Loucy (cell line): ENCODE results near the gene SEL1L3.

Experiments
- EZH2phosphoT487 ChIP-seq: fragments of 200-600 bp; IDR thresholded peaks from 2 replicates; pipeline ENCODE4 v1.6.1; 2018; ENCODE audit warnings: antibody characterized with exemption, mild to moderate bottlenecking, moderate library complexity, borderline replicate concordance
- TF ChIP-seq, protein P1 (sequence below): fragments of 200-600 bp; sonication (generic); conservative IDR thresholded peaks from 2 replicates; pipeline ENCODE4 v1.5.1; 2014; ENCODE audit warnings: mild to moderate bottlenecking, antibody characterized with exemption, low read length

DNA sequence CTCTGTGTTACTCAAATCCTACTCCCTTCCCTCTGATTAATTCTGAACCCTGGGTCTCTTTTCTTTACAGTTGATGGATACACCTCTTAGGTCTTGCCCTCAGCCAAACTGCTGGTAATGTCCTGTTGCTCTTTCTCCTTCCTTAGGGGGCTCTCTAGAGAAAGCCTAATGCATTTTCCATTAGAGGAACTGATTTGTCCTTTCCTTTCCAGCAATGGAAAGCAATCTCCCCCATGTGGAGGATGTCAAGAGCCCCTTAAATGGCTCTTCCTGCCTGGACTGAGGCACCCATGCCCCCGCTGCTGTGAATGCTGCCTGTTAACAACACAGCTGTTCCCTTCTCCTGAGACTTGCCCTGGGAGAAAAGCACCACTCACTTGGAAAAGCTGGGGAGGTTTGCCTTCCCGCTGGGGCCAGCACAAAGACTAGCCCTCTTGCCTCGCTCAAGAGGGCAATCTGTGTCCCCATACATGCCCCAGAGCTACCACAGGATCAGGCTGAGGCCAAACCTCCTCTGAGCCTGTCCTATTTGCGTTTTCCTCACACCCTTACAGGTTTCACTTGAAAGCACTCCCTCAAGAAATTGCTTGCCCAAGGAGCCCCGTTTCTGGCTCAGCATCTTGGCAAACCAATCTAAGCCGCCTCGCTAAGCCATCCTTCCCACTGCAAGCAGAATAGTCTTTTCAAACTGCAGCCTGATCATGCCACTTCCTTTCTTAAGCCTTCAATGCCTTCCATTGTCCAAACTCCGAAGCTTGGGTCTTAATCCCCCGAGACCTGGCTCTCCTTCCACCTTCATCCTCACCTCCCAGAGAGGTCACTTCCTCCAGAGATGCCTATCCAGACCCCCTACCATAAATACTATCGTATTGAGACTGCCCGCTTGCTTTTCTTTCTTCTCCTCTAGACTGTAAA, 28.0 kb upstream of the SEL1L3 start:
- TF ChIP-seq, protein P1, sequence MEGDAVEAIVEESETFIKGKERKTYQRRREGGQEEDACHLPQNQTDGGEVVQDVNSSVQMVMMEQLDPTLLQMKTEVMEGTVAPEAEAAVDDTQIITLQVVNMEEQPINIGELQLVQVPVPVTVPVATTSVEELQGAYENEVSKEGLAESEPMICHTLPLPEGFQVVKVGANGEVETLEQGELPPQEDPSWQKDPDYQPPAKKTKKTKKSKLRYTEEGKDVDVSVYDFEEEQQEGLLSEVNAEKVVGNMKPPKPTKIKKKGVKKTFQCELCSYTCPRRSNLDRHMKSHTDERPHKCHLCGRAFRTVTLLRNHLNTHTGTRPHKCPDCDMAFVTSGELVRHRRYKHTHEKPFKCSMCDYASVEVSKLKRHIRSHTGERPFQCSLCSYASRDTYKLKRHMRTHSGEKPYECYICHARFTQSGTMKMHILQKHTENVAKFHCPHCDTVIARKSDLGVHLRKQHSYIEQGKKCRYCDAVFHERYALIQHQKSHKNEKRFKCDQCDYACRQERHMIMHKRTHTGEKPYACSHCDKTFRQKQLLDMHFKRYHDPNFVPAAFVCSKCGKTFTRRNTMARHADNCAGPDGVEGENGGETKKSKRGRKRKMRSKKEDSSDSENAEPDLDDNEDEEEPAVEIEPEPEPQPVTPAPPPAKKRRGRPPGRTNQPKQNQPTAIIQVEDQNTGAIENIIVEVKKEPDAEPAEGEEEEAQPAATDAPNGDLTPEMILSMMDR: no peak
- no peak for TF ChIP-seq EZH2phosphoT487
